GM19043 (cell line): Measurements from ENCODE around the gene ASAP3.

Source experiments
- ATAC-seq: cut with Tn5 transposase; IDR thresholded peaks from one replicate; pipeline ENCODE4 v1.9.1; 2021; ENCODE audit warnings: low read depth; ENCODE audit not compliant: unreplicated experiment

The ASAP3 gene

GRCh38 chr1:23451441-23451840 lies 32.5 kb downstream of the ASAP3 start:
- no peak for ATAC-seq

DNA sequence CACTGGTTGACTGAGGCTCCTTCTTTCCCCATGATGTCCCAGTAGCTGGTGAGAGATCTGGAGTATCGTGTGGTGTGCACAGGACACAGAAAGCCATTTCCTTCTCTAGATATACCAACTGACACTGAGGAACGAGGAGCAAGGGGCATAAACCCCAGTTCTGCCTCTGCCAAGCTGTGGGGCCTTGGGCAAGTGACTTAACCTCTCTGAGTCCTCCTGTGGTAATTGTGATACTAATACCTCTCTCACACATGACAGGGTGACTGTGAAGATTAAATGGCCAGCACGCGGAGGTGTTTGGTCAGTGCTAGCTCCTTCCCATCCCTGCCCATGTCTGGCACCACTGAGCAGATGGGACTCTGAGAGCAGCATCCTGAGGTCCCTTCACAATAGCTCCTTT lies 33.1 kb downstream of the ASAP3 start:
- no peak for ATAC-seq

DNA sequence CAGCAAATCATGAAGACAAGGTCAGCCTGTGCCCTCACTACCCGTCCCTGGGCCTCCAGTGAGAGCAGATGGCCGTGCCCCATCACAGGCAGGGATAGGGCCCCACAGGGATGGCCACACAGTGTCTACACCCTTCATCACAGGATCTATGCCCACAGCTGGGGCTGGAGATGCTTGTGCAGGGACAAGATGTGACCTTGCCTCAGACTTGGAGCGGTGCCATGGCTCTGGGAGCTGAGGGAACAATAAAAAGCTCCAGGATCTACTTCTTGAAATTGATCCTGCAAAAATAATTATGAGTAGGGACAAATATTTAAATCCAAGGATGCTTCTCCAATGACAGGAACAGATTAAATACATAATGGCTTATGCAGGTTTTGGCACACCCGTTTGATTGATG lies 34.0 kb downstream of the ASAP3 start:
- no peak for ATAC-seq

GRCh38 chr1:23449306-23449705 lies 34.7 kb downstream of the ASAP3 start:
- ATAC-seq: no peak

- ATAC-seq: no peak
Observed at GRCh38 chr1:23448846-23449245, 35.1 kb downstream of the ASAP3 start.

- ATAC-seq: no peak
Observed at GRCh38 chr1:23446661-23447310, 37.2 kb downstream of the ASAP3 start.

DNA sequence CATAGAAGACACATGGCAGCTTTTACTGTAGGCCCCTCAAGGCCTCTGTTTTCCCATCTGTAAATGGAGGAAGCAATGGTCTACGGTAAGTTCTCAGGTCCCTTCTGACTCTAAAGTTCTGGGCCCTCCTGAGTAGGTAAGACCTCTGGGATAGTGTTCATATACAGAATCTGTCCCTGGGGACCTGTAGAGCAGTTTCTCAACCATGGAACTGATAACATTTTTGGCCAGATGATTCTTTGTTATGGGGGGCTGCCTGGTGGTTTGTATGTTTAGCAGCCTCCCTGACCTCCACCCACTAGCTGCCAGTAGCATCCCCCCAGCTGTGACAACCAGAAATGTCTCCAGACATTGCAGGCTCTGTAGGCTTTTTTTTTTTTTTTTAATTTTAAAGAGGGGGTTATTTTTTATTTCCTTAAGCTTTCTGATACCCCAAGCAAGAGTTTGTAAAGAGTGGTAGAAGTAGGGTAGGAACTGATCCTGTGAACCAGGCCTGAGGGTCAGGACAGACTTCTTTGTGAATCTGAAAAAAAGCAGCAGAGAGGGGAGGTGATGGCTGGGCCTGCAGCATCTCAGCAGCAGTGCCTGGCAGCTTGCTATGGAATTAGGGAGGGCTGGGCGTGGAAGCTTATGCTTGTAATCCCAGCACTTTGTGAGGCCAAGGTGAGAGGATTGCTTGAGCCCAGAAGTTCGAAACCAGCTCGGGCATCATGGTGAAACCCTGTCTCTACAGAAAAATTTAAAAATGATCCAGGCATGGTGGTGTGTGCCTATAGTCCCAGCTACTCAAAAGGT lies 39.2 kb downstream of the ASAP3 start:
- ATAC-seq: no peak

GRCh38 chr1:23444104-23444533 lies 39.9 kb downstream of the ASAP3 start:
- ATAC-seq: no peak

DNA sequence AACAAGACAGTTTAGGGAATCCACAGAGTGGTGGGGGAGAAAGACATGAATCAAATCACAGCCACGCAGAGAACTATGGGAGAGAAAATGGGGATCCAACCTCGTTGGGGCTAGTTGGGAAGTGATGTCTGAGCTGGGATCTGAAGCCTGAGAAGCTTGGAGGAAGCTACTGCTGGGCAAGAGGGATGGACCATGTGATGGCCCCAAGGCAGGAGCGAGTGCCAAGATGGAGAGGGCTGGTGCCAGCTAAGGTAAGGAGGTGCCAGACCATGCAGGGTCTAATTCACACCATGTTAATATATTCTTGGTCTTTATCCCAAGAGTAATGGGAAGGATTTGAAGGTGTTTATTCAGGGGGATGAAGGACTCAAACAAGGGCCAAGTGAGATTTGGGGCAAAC lies 41.2 kb downstream of the ASAP3 start:
- no peak for ATAC-seq

GRCh38 chr1:23441446-23442148 lies 42.4 kb downstream of the ASAP3 start:
- no peak for ATAC-seq

DNA sequence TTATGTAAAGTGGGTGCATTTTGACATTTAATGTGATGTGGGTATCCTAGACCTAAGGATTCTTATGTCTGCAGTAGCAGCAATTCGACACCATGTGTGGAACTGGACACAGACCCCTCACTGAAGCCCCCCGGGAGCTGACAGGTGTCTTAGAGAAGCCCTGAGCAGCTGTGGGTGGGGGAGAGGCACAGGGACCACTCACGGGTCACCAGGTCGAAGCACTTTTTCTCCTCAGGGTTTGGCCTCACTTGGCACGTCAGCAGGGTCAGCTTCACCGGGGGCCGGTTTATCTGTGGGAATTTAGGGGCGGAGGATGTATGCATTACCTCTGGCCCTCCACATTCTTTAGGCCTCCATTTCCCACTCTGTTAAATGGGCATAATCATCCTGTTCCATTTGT lies 45.4 kb downstream of the ASAP3 start:
- no peak for ATAC-seq

DNA sequence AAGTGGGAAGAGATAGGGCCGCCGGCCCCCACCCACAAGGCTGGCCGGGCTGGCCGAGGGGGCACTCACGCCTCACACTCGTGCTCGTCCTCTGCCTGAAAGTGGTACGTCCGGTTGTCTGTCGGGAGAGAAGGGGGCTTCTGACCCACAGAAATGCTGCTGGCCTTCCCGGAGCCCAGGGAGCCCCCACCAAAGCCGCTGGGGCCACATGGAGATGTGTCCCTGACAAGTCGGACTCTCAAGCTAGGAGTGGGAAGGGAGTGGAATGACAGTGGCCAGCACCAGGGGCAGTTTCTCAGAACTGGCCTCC lies 46.7 kb downstream of the ASAP3 start:
- ATAC-seq: no peak

- no peak for ATAC-seq
Observed at GRCh38 chr1:23436520-23437354, 47.2 kb downstream of the ASAP3 start.

GRCh38 chr1:23434260-23434775 lies 49.7 kb downstream of the ASAP3 start:
- ATAC-seq: no peak

- ATAC-seq: no peak
Observed at GRCh38 chr1:23433122-23433521, 50.9 kb downstream of the ASAP3 start.

- ATAC-seq: no peak
Observed at GRCh38 chr1:23431431-23431830, 52.5 kb downstream of the ASAP3 start.

DNA sequence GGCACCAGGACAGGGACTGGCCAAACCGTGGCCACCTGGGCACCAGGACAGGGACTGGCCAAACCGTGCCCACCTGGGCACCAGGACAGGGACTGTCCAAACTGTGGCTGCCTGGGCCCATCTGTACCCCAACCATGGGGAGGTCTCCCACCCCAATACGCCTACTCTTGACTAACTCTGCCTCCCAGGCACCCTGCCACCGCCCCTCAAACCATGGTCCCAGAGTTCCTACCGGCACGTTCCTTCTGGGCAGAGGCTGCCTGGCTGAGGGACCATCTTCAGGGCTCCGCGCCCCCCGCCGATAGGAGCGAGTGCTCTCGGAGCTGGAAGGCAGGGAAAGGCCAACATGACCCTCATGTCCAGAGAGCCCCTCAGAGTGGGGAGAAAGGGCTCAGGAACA lies 53.2 kb downstream of the ASAP3 start:
- ATAC-seq: no peak

DNA sequence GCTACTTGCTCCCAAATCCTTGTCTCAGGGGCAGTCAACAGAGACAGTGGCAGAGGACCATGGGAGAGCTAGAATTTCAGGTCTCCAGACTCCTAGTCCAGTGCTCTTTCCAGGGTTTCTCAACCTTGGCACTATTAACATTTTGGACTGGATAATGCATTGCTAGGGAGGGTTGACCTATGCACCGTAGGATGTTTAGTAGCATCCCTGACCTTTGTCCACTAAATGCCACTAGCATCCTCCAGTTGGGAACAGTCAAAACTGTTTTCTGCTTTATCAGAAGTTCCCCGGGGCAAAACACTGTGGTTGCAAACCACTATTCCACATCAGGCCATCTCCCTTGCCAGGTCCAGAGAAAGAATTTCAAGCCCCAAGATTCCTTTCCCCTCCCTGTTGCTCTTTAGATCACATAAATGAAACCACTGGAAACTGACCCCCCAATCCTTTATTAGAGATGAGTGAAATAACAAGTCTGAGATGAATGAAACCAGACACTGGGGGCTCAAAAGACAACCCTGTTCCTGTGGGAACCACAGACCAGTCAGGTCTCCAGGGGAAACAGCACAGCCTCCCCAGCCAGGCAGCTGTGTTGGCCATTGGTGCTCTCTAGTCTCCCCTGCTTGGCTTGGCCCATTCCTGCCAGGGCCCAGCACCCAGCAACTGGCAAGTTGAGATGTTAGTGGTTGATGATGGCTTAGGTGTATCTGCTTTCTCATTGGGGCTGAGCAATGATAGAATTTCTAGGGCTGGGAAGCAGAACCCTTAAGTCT lies 55.7 kb downstream of the ASAP3 start:
- ATAC-seq: no peak

GRCh38 chr1:23427550-23427949 lies 56.4 kb downstream of the ASAP3 start:
- ATAC-seq: no peak

- no peak for ATAC-seq
Observed at GRCh38 chr1:23426828-23427227, 57.2 kb downstream of the ASAP3 start.
